NCI-H774 (cell line): ENCODE results near the gene ZNF644.
"Not testable (repeated sequence)": the region's sequence is repeated elsewhere in the genome, so short reads cannot be mapped to it uniquely, and the experiment has no call there.

Experiments used
- DNase-seq: peaks from one replicate; lab custom pipeline; 2025; lab: John Stamatoyannopoulos, UW

ZNF644 gene

DNA sequence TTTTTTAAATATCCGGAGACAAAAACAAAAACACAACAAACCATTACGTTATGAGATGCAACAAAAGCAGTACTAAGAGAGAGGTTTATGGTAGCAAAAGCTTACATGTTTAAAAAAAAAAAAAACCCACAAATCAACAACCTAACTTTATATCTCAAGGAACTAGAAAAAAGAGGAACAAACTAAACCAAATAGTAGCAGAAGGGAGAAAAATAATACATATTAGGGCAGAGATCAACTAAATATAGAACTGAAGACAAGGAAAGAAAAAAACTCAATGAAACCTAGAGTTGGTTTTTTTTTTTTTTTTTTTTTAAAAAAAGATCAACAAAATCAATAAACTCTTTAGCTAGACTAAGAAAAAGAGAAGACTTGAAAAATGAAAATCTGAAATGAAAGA is 34.9 kb downstream of the ZNF644 start:
- DNase-seq, result no peak

DNA sequence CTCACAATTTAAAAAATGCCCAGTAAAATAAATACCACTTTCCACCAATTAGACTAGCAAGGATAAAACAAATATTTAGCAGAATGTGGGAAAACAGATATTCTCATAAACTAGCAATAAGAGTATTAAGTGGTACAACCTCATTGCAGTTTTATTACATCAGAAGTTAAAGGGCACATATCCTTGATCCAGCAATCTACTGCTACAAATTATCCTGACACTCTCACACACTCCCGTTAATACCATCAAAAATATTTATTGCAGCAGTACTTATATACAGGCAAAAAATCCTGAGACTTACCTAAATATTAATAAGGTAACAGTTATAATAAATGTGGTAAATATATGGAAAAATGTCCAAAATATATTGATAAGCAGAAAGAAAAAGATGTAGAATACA is 44.3 kb downstream of the ZNF644 start:
- DNase-seq, result no peak

- no peak for DNase-seq
Measured at GRCh38 chr1:90973897-90974798, 47.7 kb downstream of the ZNF644 start.

GRCh38 chr1:90970208-90970607 is 51.6 kb downstream of the ZNF644 start:
- no peak for DNase-seq

DNA sequence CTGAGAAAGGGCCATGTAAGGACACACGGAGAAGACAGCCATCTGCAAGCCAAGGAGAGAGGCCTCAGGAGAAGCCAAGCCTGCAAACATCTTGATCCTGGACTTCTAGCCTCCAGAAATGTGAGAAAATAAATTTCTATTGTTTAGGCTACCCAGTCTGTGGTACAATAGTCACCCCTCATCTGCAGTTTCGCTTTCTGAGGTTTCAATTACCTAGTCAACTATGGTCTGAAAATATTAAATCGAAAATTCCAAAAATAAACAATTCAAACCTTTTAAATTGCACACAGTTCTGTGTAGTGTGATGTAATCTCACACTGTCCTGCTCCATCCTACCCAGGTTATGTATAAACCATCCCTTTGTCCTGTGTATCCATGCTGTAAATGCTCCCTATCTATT is 52.6 kb downstream of the ZNF644 start:
- DNase-seq, result no peak

DNA sequence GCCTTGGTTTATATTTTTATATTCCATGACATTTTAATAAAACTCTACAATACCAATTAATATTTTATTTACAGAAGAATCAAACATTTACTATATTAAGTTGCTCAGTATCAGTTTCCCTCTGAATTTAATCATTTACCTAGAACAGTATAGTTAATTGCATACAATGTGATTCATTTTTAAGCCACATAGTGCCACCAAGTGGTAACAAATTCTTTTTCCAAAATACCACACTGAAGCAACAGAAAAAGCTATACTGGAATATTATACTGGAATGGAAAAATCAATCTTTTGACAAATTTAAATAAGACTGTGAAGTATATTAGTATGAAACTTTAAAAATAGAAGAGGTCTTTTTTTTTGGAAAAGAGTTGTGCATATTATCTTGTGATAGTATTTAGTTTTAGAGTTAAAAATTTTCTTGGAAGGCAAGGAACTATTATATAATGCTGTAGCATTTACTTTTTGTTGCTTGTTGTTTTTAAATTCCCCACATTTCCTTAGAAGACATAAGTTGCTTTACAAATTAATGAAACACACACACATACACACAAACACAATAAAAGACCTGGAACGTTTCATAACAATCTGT is 57.3 kb downstream of the ZNF644 start:
- peak; percentile 2 for DNase-seq

GRCh38 chr1:90963651-90964050 is 58.2 kb downstream of the ZNF644 start:
- no peak for DNase-seq

- DNase-seq, result no peak
Measured at GRCh38 chr1:90963236-90963635, 58.6 kb downstream of the ZNF644 start.

DNA sequence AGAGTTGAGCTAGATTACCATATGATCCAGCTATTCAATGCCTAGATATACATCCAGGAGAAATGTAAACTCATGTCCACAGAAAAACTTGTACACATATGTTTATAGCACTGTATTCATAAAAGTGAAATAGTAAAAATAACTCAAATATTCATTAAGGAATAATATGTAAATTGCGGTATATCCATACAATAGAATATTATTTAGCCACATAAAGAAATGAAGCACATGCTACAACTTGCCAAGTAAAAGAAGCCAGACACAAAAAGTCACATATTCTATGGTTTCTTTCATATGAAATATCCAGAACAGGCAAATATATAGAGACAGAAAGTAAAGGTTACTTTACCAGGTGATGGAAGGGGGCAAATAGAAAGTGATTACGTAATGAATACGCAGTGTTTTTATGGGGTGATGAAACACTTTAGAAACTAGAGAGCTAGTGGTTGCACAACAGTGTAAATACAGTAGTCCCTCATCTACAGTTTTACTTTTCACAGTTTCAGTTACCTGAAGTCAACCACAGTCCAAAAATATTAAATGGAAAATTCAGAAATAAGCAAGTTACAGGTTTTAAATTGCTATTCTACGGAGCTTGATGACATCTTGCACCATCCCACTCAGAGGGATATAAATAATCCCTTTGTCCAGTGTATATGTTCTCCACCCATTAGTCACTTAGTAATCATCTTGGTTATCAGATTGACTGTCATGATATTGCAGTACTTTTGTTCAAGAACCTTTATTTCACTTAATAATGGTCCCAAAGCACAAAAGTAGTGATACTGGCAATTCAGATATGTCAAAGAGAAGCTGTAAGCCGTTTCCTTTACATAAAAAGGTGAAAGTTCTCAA is 62.3 kb downstream of the ZNF644 start:
- no peak for DNase-seq

DNA sequence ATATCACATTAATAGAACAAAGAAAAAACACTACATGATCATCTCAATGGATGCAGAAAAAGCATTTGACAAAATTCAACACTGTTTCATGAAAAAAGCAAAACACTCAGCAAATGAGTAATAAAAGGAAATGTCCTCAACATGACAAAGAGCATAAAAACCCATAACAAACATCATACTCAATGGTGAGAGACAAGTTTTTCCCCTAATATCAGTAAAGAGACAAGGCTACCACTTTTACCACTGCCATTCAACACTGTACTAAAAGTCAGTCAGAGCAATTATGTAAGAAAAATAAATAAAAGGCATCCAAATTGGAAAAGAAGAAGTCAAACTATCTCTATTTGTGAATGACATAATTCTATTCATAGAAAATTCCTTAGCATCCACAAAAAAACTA is 64.3 kb downstream of the ZNF644 start:
- DNase-seq, result no peak

DNA sequence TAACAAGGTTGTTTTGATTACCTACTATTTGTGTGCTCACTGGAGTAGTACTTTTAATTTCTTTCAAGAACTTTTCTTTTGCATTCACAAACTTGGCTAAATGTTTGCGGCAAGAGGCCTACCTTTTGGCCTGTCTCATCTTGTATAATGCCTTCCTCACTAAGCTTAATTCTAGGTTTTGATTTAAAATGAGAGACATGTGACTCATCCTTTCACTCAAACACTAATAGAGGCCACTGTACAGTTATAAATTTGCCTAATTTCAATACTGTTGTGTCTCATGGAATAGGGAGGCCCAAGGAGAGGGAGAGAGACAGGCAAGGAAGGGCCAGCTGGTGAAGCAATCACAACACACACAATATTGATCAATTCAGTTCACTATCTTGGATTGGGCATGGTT is 66.1 kb downstream of the ZNF644 start:
- no peak for DNase-seq

GRCh38 chr1:90952906-90953305 is 68.9 kb downstream of the ZNF644 start:
- DNase-seq, result no peak

DNA sequence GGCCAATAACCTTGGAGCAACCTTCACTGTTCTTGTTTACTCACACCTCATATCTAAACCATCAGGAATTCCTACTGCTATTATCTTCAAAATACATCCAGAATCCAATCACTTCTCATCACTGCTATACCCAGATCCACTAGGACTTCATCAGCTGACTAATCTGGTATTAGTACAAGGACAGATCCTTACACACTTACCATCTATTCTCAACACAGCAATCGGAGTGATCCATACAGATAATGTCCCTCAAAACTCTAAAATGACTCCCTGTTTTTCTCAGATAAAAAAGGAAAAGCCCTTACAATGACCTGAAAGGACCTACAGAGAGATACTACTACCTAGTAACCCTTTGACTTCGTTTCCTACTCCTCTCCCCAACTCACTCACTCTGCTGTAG is 70.8 kb downstream of the ZNF644 start:
- DNase-seq, result no peak

- DNase-seq, result no peak
Measured at GRCh38 chr1:90948301-90948700, 73.5 kb downstream of the ZNF644 start.

- DNase-seq, result no peak
Measured at GRCh38 chr1:90946630-90947029, 75.2 kb downstream of the ZNF644 start.

GRCh38 chr1:90945287-90945686 is 76.5 kb downstream of the ZNF644 start:
- no peak for DNase-seq

DNA sequence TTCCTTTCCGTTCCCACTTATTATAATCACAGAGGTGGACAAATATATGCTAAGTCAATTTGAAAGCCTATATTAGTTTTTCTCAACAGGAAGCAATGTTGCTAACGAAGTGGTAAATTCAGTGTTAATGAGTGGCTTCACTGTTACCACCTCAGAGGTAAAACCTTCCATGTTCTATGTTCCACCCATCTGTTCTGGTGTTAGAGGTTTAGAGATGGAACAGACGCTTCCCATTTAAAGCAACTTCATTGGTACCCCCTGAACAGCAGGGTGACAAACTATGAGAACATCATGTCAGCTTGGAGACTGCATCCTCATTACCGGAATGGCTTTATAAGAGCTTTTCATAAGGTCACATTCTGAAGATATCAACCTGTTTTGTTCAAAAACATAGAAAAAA is 77.9 kb downstream of the ZNF644 start:
- DNase-seq, result no peak

- no peak for DNase-seq
Measured at GRCh38 chr1:90940746-90941145, 81.1 kb downstream of the ZNF644 start.

- no peak for DNase-seq
Measured at GRCh38 chr1:90936731-90937130, 85.1 kb downstream of the ZNF644 start.

GRCh38 chr1:90936061-90936460 is 85.8 kb downstream of the ZNF644 start:
- no peak for DNase-seq

DNA sequence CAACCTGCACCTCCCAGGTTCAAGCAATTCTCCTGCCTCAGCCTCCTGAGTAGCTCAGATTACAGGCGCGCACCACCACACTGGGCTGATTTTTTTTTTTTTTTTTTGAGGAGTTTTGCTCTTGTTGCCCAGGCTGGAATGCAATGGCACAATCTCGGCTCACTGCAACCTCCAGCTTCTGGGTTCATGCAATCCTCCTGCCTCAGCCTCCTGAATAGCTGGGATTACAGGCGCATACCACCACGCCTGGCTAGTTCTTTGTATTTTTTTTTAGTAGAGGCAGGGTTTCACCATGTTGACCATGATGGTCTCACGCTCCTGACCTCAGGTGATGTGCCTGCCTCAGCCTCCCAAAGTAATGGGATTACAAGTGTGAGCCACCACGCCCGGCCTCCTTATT is 93.6 kb downstream of the ZNF644 start:
- not testable (repeated sequence) for DNase-seq

DNA sequence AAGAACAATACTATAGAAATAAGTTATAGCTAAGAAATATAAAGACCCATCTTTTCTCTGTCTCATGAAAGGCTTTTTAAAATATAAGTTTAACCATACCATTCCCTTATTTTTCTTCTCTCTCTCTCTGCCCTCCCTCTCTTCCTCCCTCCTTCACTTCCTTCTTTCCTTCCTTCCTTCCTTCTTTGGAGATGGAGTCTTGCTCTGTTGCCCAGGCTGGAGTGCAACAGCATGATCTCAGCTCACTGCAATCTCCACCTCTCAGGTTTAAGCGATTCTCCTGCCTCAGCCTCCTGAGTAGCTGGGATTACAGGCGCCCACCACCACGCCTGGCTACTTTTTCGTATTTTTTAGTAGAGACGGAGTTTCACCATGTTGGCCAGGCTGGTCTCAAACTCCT is 94.2 kb downstream of the ZNF644 start:
- DNase-seq, result not testable (repeated sequence)

GRCh38 chr1:90926971-90927370 is 94.9 kb downstream of the ZNF644 start:
- no peak for DNase-seq
